CD4-positive, alpha-beta T cell treated with Interleukin-10 for 1 hour (primary cell): ENCODE results near the gene CPT1A.
"Not testable (repeated sequence)": the region's sequence is repeated elsewhere in the genome, so short reads cannot be mapped to it uniquely, and the experiment has no call there.

ENCODE experiments used
- DNase-seq: peaks from one replicate; pipeline ENCODE4 v3.0.0-alpha.2; 2020

Gene CPT1A

GRCh38 chr11:68841718-68842426 is at the start of gene CPT1A:
CPT1A (minus strand) TSS chr11:68841916; CDS start chr11:68815474, 26,442 bp downstream.
- DNase-seq: peak; percentile 75

- DNase-seq: no peak
Observed at GRCh38 chr11:68890490-68891231, 48.9 kb upstream of the CPT1A start.

GRCh38 chr11:68889948-68890446 is 48.3 kb upstream of the CPT1A start:
- no peak for DNase-seq

GRCh38 chr11:68884827-68885226 is 43.1 kb upstream of the CPT1A start:
- DNase-seq: not testable (repeated sequence)

- no peak for DNase-seq
Observed at GRCh38 chr11:68882391-68882790, 40.7 kb upstream of the CPT1A start.

GRCh38 chr11:68881320-68881719 is 39.6 kb upstream of the CPT1A start:
- no peak for DNase-seq

- no peak for DNase-seq
Observed at GRCh38 chr11:68880851-68881250, 39.1 kb upstream of the CPT1A start.

GRCh38 chr11:68878022-68878421 is 36.3 kb upstream of the CPT1A start:
- no peak for DNase-seq

GRCh38 chr11:68872216-68873003 is 30.7 kb upstream of the CPT1A start:
- DNase-seq: no peak

- DNase-seq: no peak
Observed at GRCh38 chr11:68870470-68870869, 28.8 kb upstream of the CPT1A start.

GRCh38 chr11:68868221-68868835 is 26.6 kb upstream of the CPT1A start:
- no peak for DNase-seq

- DNase-seq: no peak
Observed at GRCh38 chr11:68867066-68867465, 25.4 kb upstream of the CPT1A start.

GRCh38 chr11:68865241-68865640 is 23.5 kb upstream of the CPT1A start:
- DNase-seq: no peak

- DNase-seq: no peak
Observed at GRCh38 chr11:68863553-68864265, 22.0 kb upstream of the CPT1A start.

- DNase-seq: no peak
Observed at GRCh38 chr11:68862421-68862820, 20.7 kb upstream of the CPT1A start.

GRCh38 chr11:68859123-68859522 is 17.4 kb upstream of the CPT1A start:
- no peak for DNase-seq

- no peak for DNase-seq
Observed at GRCh38 chr11:68857037-68857586, 15.4 kb upstream of the CPT1A start.

- DNase-seq: not testable (repeated sequence)
Observed at GRCh38 chr11:68856425-68857030, 14.8 kb upstream of the CPT1A start.

- DNase-seq: peak; percentile 35
Observed at GRCh38 chr11:68855205-68855981, 13.7 kb upstream of the CPT1A start.

GRCh38 chr11:68854273-68854958 is 12.7 kb upstream of the CPT1A start:
- no peak for DNase-seq
